Astrocyte (in vitro differentiated cells and primary cell): ENCODE results near the gene ARHGAP26. TPM values are rescaled to one million over a fixed set of nuclear protein-coding genes. Genes with fewer than 3 reads are reported as not detected.

Source experiments
- DNase-seq: peaks from one replicate; pipeline ENCODE4 v3.0.0-alpha.2; 2010; ENCODE audit warnings: low read depth
- FAIRE-seq: peaks from 2 replicates; lab custom pipeline; 2011; peaks lifted over from hg19 to GRCh38; lab: Jason Lieb, UNC
- H2AFZ ChIP-seq: 2 replicates; pipeline ENCODE4 v1.6.0; 2012; ENCODE audit warnings: low read depth, low read length, inconsistent platforms
- H3K27ac ChIP-seq: 2 replicates; pipeline ENCODE4 v1.5.1; 2011; ENCODE audit warnings: low read depth, low read length, inconsistent platforms
- H3K27me3 ChIP-seq: 2 replicates; pipeline ENCODE4 v1.6.0; 2011; ENCODE audit warnings: low read length, inconsistent platforms; ENCODE audit not compliant: insufficient read depth
- H3K36me3 ChIP-seq: 2 replicates; pipeline ENCODE4 v1.5.1; 2011; ENCODE audit warnings: low read length, inconsistent platforms; ENCODE audit not compliant: insufficient read depth
- H3K4me1 ChIP-seq: 2 replicates; pipeline ENCODE4 v1.5.1; 2011; ENCODE audit warnings: low read length, inconsistent platforms; ENCODE audit not compliant: insufficient read depth
- H3K4me2 ChIP-seq: 2 replicates; pipeline ENCODE4 v1.6.0; 2012; ENCODE audit warnings: low read length, inconsistent platforms
- H3K4me3 ChIP-seq: 2 replicates; pipeline ENCODE4 v1.5.1; 2011; ENCODE audit warnings: low read depth, mild to moderate bottlenecking, low read length, inconsistent platforms; ENCODE audit not compliant: insufficient read depth
- H3K79me2 ChIP-seq: 2 replicates; pipeline ENCODE4 v1.6.0; 2012; ENCODE audit warnings: mild to moderate bottlenecking, low read length, inconsistent platforms; ENCODE audit not compliant: insufficient read depth
- H3K9ac ChIP-seq: 2 replicates; pipeline ENCODE4 v1.6.0; 2012; ENCODE audit warnings: mild to moderate bottlenecking, low read length, inconsistent platforms
- H3K9me3 ChIP-seq: 2 replicates; pipeline ENCODE4 v1.5.1; 2012; ENCODE audit warnings: low read depth, mild to moderate bottlenecking, low read length, inconsistent platforms; ENCODE audit not compliant: insufficient read depth
- H4K20me1 ChIP-seq: 2 replicates; pipeline ENCODE4 v1.6.0; 2012; ENCODE audit warnings: low read length, inconsistent platforms; ENCODE audit not compliant: insufficient read depth
- H3K27ac Mint-ChIP-seq: one replicate; pipeline ENCODE4 v1.8.0; 2021; ENCODE audit warnings: mild to moderate bottlenecking, mixed read lengths; ENCODE audit not compliant: unreplicated experiment
- H3K27me3 Mint-ChIP-seq: one replicate; pipeline ENCODE4 v1.8.0; 2021; ENCODE audit warnings: low read depth, mixed read lengths; ENCODE audit not compliant: unreplicated experiment
- H3K36me3 Mint-ChIP-seq: one replicate; pipeline ENCODE4 v1.8.0; 2021; ENCODE audit warnings: low read depth, mixed read lengths; ENCODE audit not compliant: unreplicated experiment
- H3K4me1 Mint-ChIP-seq: one replicate; pipeline ENCODE4 v1.8.0; 2021; ENCODE audit warnings: low read depth, mixed read lengths; ENCODE audit not compliant: unreplicated experiment
- H3K4me3 Mint-ChIP-seq: one replicate; pipeline ENCODE4 v1.8.0; 2021; ENCODE audit warnings: mild to moderate bottlenecking, moderate library complexity, mixed read lengths; ENCODE audit not compliant: unreplicated experiment
- H3K9me3 Mint-ChIP-seq: one replicate; pipeline ENCODE4 v1.8.0; 2021; ENCODE audit warnings: mild to moderate bottlenecking, mixed read lengths; ENCODE audit not compliant: unreplicated experiment
- CTCF ChIP-seq: IDR thresholded peaks from 2 replicates; pipeline ENCODE4 v1.5.1; 2011; ENCODE audit warnings: low read depth, mild to moderate bottlenecking, inconsistent platforms, low read length, moderate library complexity; ENCODE audit not compliant: insufficient read depth
- EZH2 ChIP-seq: IDR thresholded peaks from 2 replicates; pipeline ENCODE4 v1.6.1; 2012; ENCODE audit warnings: mild to moderate bottlenecking, low read length, inconsistent platforms; ENCODE audit not compliant: insufficient read depth
- total RNA-seq: library from RNA; stranded (reverse); gene quantifications from 2 replicates; pipeline ENCODE4 v1.2.1, GENCODE V29; 2021

Gene ARHGAP26
- total RNA-seq, 1 donor from 2014 or later, result 5.6 TPM

- Histone ChIP-seq H3K79me2 (no peaks in the 10 kb centered on the region), H3K36me3 (no peaks in the 10 kb centered on the region), H3K9ac (no peak overlapping the region), H3K9me3 (no peaks in the 10 kb centered on the region), H3K27ac (no peak overlapping the region), H3K27me3 (no peaks in the 10 kb centered on the region), H3K4me1 (no peaks in the 10 kb centered on the region), H3K4me2 (no peak overlapping the region), H4K20me1 (no peaks in the 10 kb centered on the region), H2AFZ (no peak overlapping the region), H3K4me3 (no peak overlapping the region)
- TF ChIP-seq EZH2, result no peak
- TF ChIP-seq CTCF, result no peak
- peaks cover 11% of the 10 kb centered on the region for H3K4me1 Mint-ChIP-seq
- no peak overlapping the region for H3K4me3 Mint-ChIP-seq
- no peak overlapping the region for H3K27ac Mint-ChIP-seq
- no peaks in the 10 kb centered on the region for H3K9me3 Mint-ChIP-seq
- FAIRE-seq, result no peak
- no peaks in the 10 kb centered on the region for H3K27me3 Mint-ChIP-seq
- no peak for DNase-seq
- H3K36me3 Mint-ChIP-seq, result no peaks in the 10 kb centered on the region
Observed at GRCh38 chr5:143114481-143114880, 344.3 kb downstream of the ARHGAP26 start.

DNA sequence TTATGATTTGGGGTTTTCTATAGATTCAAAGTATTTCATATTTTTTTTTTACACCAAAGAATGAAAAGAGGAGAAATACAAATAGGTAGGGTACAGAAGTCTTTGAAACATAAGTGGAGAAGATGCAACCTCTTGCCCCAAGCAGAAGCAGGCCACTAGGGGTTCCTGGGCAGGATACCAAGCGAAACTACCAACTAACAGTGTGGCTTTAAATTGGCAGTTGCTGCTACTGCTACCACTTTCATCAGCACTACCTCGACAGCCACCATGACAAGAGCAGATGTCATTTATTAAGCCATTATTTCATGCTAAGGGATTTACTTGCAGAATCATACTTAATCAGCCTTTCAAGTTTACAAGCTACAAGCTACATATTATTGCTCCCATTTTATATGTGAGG is 345.2 kb downstream of the ARHGAP26 start:
- H3K9me3 ChIP-seq, result no peaks in the 10 kb centered on the region
- no peak overlapping the region for H2AFZ ChIP-seq
- no peak overlapping the region for H3K4me3 Mint-ChIP-seq
- H3K27me3 Mint-ChIP-seq, result no peaks in the 10 kb centered on the region
- H3K4me2 ChIP-seq, result no peak overlapping the region
- no peaks in the 10 kb centered on the region for H3K79me2 ChIP-seq
- H3K4me1 ChIP-seq, result no peaks in the 10 kb centered on the region
- H3K9ac ChIP-seq, result no peak overlapping the region
- peaks cover 6% of the 10 kb centered on the region for H3K4me1 Mint-ChIP-seq
- no peak overlapping the region for H3K27ac ChIP-seq
- H3K36me3 Mint-ChIP-seq, result no peaks in the 10 kb centered on the region
- no peak for TF ChIP-seq CTCF
- TF ChIP-seq EZH2, result no peak
- H3K9me3 Mint-ChIP-seq, result no peaks in the 10 kb centered on the region
- H3K4me3 ChIP-seq, result no peak overlapping the region
- FAIRE-seq, result no peak
- H3K27ac Mint-ChIP-seq, result no peak overlapping the region
- H3K27me3 ChIP-seq, result no peaks in the 10 kb centered on the region
- H4K20me1 ChIP-seq, result no peaks in the 10 kb centered on the region
- no peak for DNase-seq
- H3K36me3 ChIP-seq, result no peaks in the 10 kb centered on the region

GRCh38 chr5:143116814-143117213 is 346.6 kb downstream of the ARHGAP26 start:
- no peak for DNase-seq
- no peak overlapping the region for H3K4me2 ChIP-seq
- H3K4me3 ChIP-seq, result no peak overlapping the region
- H3K36me3 Mint-ChIP-seq, result no peaks in the 10 kb centered on the region
- H3K4me1 Mint-ChIP-seq, result no peaks in the 10 kb centered on the region
- H3K9ac ChIP-seq, result no peak overlapping the region
- no peaks in the 10 kb centered on the region for H3K79me2 ChIP-seq
- no peaks in the 10 kb centered on the region for H3K27me3 Mint-ChIP-seq
- H3K9me3 ChIP-seq, result no peaks in the 10 kb centered on the region
- H3K36me3 ChIP-seq, result no peaks in the 10 kb centered on the region
- H3K9me3 Mint-ChIP-seq, result no peaks in the 10 kb centered on the region
- H3K27ac ChIP-seq, result no peak overlapping the region
- H4K20me1 ChIP-seq, result no peaks in the 10 kb centered on the region
- TF ChIP-seq EZH2 (no peak), CTCF (no peak)
- H3K27ac Mint-ChIP-seq, result no peak overlapping the region
- FAIRE-seq, result no peak
- H3K27me3 ChIP-seq, result no peaks in the 10 kb centered on the region
- no peak overlapping the region for H2AFZ ChIP-seq
- H3K4me3 Mint-ChIP-seq, result no peak overlapping the region
- H3K4me1 ChIP-seq, result no peaks in the 10 kb centered on the region
